RCC 7860 (cell line): ENCODE results near the gene THSD8.

Experiments
- DNase-seq: peaks from one replicate; pipeline ENCODE4 v3.0.0-alpha.2; 2015; ENCODE audit warnings: low spot score
- FAIRE-seq: peaks from 2 replicates; lab custom pipeline; 2012; peaks lifted over from hg19 to GRCh38; lab: Jason Lieb, UNC

Gene THSD8

DNA sequence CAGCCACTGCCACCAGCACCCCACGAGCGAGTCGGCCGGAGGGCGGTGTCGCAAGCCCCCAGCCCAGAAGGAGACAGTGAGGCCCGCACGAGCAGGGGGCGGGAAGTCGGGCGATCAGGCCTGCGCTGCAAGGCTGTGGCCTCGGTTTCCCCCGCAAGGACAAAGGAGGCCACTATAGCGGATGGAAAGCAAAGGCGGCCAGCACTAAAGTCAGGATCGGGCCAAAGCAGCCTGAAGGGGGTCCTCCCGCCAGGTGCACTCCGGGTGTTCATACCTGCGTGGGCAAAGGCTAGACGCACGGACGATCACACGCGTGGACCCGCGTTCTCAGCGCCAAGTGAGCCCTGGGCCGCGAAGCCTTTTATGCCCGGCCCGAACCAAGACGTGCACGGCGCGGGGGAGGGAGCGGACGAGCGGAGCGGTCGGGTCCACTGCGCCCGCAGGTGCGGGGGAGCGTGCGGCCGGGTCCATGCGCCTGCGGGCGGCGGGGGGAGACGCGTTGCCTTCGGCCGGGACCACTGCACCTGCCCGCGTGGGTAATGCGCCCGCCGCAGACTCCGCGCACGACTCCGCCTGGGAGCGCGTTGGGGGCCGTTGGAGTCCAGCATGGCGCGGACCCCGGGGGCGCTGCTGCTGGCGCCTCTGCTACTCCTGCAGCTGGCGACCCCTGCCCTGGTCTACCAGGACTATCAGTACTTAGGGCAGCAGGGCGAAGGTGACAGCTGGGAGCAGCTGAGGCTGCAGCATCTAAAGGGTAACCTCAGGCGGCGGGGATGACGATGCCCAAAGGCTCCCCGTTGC lies at the start of gene THSD8, which contains the start of gene PRDX2:
Gene THSD8, plus strand, starts transcription at position 604 of the 801 bp plus-strand sequence. Its CDS starts 3 bp downstream, at position 607.
Gene PRDX2, minus strand, starts transcription at position 335 of the 801 bp plus-strand sequence. CDS start 539 bp downstream, outside the sequence.
- no peak for FAIRE-seq
- no peak for DNase-seq

DNA sequence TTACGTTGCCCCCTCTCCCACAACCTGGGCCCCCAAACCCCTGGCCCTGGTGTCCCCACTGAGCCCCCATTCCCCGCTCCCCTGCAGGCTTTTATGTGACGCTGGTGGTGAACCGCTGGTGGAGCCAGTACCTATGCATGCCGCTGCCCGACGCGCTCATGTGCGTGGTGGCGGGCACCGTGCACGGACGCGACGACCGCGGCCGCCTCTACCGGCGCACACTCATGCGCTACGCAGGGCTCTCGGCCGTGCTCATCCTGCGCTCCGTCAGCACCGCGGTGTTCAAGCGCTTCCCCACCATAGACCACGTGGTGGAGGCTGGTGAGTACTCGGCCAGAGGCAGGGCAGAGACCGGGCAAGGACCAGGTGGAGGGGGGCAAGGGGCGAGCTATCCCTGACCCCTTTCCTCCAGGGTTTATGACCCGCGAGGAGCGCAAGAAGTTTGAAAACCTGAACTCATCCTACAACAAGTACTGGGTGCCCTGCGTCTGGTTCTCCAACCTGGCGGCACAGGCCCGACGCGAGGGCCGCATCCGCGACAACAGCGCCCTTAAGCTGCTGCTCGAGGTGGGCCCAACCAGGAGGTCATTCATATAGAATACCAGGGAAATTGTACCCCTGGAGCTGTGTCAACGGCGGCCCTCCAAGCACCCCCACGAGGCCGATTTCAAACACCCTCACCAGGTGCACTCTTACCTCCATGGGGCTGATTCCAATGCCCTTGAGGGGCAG lies 47.2 kb upstream of the THSD8 start:
- no peak for DNase-seq
- FAIRE-seq, result no peak

DNA sequence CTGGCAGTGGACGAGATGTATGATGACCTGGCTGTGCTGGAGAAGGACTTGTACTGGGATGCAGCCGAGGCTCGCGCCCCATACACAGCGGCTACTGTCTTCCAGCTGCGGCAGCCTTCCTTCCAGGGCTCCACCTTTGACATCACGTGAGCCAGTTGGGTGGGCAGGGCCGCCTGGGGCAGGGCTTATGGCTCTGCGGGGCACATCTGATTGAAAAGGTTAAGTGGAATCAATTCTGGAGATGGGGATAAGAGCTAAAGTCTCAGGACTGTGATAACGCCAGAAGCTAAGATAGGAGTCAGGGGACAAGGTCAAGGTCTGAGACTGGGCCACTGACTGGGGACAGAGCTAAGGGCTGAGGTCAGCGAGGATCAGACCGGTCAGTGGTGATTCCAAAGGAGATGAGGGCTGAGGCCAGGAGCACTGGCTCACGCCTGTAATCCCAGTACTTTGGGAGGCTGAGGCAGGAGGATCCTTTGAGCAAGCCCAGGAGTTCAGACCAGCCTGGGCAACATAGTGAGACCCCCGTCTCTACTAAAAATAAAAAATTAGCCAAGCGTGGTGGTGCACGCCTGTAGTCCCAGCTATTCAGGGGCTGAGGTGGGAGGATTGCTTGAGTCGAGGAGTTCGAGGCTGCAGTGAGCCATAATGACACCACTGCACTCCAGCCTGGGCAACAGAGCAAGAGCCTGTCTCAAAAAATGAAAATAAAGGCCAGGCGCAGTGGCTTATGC lies 45.6 kb upstream of the THSD8 start:
- FAIRE-seq (no peak), DNase-seq (no peak)

DNA sequence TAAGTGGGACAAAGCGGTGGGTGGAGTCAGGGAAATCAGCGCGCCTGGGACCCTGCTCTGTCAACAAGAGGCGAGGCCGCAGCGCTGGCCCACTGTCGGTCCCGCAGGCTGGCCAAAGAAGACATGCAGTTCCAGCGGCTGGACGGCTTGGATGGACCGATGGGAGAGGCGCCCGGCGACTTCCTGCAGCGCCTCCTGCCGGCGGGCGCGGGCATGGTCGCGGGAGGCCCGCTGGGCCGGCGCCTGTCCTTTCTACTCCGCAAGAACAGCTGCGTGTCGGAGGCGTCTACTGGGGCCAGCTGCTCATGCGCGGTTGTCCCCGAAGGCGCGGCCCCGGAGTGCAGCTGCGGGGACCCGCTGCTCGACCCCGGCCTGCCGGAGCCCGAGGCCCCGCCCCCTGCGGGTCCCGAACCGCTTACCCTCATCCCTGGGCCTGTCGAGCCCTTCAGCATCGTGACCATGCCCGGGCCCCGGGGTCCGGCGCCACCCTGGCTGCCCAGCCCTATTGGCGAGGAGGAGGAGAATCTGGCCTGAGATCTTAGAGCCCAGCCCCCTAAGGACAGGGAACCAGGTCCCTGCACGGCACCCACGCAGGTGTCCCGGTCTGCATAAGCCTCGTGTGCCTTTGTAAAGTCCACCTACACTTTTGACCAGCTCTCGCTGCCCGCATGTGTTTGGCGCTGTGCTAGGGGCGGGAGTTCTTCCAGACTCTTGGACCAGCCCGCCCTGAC lies 44.2 kb upstream of the THSD8 start:
- peak; percentile 36 for DNase-seq
- FAIRE-seq, result no peak

DNA sequence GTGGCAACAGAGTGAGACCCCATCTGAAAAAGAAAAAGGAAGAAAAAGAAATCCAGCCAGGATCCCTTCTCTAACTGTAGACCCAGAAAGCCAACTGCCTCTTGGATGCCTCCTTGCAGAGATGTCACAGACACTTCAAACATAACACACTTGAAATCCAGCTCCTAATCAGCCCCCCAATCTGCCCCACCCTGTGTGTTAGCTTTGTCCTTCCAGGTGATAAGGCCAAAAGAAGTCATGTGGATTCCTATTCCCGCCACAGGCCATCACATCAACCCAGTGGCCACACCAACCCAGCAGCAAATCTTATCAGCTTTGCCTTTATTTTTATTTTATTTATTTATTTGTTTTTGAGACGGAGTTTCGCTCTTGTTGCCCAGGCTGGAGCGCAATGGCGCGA lies 42.2 kb upstream of the THSD8 start:
- DNase-seq (no peak), FAIRE-seq (no peak)

DNA sequence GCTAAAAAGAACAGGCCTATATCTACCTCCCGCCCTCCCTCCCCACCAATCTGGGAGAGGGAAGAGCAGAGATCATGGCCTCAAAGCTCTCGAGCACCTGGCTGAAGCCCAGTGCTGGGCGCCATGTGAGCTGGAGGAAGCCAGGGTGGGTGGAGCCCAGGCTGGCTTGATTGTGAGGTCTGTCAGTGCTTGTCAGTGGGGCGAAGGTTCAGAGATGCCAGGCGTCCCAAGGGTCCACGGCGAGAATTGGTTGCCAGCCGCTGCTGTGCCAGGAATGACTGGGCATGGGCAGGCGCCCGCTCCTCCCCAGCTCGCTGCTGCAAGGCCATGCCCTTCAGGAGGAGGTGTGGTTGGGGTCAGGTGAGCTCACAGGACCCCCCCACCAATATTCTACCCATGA lies 38.8 kb upstream of the THSD8 start:
- DNase-seq (no peak), FAIRE-seq (no peak)

DNA sequence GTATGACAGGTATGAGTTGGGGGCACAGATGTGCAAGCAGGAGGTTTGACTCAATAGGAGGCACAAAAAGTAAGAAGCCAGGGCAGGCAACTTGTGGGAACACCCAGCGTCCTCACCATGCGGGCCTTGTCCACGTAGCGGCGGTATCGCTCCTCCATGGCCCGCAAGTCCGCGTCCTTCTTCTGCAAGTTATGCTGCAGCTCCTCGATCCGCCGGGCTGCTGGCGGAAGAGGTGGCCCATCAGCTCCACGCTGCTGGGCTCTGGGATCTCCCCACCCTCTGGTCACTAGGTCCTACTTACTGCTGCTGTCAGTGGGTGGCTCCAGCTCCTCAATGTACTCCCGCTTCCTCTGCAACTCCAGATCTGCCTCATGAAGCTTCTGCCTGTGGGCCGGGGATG lies 37.2 kb upstream of the THSD8 start:
- FAIRE-seq (no peak), DNase-seq (no peak)

DNA sequence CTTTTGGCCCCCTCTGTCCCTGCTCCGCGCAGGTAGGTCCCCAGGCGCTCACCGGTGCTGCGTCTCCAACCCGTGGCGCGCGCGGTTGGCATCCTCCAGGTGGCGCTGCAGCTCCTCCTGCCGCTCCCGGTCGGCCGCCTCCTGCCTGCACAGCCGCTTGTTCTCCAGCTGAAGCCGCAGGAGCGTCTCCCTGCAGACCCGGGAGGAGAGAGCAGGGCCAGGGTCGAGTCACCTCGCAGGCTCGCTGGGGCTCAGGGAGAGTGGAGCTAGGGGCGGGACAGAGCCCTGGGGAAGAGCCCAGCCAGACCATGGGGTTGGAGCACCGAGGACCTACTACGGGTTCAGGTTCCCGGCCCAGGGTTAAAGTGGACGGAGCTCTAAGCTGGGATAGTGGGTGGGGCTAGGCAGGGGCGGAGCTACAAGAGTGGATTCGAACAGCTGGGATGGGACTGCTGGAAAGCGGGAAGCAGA lies 35.8 kb upstream of the THSD8 start:
- no peak for DNase-seq

DNA sequence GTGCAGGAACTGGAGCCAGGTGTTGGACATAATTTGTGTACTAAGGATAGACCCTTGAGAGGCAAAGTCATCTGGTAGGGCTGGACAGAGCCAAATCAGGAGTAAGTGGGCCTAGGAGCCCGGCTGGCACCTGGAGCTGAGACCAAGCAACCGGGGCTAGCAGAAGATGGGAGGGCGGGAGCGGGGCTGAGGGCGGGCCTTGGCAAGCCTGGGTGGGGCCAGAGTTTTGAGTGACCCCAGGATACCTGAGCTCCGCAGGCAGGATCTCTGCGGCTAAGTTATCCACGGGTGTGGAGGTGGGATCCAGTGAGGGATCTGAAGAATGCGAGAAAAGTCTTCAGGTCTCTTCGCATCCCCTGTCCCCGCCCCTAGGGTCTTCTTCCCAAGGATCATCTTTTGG lies 34.7 kb upstream of the THSD8 start:
- no peak for DNase-seq
- no peak for FAIRE-seq

More for the DNA sequence above, 35.8 kb upstream of the THSD8 start:
- FAIRE-seq, result no peak

DNA sequence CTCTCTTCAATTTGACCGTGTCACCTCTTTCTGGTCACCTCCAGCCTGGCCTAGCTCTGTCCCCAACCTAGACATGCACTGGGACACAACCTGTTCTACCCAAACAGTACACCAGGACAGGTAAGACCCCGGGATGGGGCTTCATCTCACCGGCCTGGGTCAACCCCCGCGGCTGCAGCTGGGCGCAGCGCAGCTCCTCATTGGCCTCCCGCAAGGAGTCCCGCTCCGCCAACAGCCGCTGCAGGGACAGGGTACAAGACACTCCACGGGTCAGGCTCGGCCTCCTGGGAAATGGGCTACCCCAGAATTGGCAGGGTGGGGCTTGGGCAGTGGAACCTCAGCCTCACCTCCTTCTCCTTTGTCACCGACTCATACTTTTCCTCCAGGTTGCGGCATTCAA lies 34.2 kb upstream of the THSD8 start:
- DNase-seq (no peak), FAIRE-seq (no peak)

DNA sequence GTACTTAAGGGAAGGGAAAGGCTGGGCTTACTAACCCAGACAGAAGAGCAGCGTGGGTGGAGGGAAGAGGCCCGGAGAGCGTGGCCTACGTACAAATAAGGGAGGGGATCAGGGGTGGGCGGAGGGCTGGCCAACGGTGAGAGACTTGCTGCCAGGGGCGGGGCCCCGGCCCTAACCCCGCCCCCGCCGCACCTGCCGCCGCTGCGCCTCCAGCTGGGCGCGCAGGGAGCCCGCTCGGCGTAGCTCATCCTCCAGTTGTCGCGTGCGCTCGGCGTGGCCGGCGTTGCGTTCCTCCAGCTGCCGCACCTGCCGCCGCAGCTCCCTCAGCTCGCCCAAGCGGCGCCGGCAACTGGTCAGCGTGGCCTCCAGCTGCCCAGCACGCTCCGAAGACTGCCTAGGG lies 32.2 kb upstream of the THSD8 start:
- FAIRE-seq (no peak), DNase-seq (no peak)

DNA sequence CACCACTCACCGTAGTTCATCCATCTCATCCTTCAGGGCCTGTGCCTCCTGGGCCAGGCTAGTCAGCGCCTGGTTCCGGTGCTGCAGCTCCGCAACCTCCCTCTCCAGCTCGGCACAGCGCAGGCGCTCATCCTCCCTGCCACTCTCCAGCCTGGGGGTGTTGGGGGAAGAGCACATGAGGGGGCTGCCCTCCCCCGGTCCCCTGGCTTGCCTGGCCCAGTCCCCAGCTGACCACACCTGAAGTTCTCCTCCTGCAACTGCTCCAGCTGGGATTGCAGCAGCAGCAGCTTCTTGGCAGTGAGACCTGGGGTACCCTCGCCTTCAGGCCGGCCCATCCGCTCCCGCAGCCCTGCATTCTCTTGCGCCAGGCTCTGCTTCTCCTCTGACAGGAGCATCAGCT lies 30.9 kb upstream of the THSD8 start:
- FAIRE-seq (no peak), DNase-seq (no peak)

DNA sequence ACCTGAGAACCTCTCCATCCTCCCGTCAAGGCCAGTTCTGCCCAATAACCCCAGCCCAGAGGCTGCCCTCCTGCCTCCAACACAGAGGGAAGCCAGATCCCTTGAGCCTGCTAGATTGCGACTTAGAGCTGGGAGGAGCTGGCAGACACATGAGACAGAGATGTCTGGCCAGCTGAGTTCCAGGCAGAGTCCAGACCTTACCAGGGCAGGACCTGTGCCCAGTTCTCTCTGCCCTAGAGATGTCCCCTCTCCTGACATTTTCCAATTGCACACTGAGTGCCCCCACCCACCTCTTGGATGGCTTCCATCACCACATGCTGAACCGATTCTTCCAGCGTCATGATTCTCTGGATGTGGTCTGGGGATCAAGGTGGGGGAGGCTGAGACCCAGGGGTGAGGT lies 29.5 kb upstream of the THSD8 start:
- no peak for DNase-seq
- no peak for FAIRE-seq

DNA sequence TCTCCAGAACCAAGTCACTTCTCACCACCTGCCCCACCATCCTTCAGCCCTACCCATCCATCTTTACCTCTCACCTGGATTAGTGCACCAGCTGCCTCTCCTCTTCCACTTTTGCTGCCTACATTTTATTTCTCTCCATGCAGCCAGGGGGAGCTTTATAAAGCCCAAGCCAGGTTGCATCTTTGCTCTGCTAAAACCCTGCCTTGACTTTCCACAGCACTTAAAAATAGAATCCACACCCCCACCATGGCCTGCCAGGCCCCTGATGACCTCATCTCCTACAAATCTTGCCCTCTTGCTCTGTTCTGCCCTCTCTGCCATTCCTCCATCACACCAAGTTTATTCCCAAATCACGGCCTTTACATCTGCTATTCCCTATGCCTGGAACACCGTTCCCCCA lies 28.3 kb upstream of the THSD8 start:
- no peak for DNase-seq
- no peak for FAIRE-seq

DNA sequence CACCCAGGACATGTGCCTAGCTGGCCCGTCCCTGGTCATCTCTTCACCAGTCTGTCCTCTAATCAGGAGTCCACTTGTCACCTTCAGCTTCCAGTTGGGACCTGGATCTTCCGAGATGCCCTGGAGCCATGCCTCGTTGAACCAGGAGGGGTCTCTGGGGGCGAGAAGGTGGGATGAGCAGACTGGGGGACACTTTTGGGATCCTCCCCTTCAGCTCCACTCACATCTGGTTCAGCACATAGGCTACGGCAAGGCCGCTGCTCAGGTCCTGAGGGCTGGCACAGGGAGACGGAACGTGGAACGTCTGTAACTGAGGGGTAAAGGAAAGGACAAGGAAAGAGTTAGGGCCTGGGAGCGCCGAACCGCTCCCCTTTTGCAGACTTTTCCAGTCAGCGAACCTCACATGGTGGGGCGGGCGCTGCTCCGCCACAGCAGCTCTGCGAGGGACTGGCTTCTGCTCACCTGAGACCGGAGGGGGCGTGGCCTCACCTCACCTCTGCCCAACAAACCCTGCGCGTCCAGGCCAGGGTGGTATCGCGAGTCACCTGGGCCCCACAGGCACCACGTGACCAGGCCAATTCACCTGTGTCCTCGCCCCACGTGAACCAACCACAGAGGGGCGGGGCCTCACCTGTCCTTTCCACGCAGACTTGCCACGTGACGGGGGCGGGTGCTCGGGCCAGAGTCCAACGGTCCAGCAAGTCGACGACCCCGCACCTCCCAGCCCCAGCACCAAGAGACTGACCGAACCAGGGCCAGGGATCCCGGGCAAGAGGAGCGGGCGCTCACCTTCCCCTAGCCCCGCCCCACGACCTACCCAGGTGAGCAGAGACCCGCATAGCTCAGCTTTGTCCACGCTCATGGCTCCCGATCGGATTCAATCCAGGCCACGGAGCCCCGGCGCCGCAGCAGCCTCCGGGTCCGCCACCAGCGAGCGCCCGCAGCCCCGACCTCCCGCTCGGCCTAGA lies 27.0 kb upstream of the THSD8 start, which contains the start of gene HOOK2:
Gene HOOK2, minus strand, starts transcription at position 965 of the 968 bp plus-strand sequence. Its CDS starts 103 bp downstream, at position 862.
- no peak for FAIRE-seq
- no peak for DNase-seq

DNA sequence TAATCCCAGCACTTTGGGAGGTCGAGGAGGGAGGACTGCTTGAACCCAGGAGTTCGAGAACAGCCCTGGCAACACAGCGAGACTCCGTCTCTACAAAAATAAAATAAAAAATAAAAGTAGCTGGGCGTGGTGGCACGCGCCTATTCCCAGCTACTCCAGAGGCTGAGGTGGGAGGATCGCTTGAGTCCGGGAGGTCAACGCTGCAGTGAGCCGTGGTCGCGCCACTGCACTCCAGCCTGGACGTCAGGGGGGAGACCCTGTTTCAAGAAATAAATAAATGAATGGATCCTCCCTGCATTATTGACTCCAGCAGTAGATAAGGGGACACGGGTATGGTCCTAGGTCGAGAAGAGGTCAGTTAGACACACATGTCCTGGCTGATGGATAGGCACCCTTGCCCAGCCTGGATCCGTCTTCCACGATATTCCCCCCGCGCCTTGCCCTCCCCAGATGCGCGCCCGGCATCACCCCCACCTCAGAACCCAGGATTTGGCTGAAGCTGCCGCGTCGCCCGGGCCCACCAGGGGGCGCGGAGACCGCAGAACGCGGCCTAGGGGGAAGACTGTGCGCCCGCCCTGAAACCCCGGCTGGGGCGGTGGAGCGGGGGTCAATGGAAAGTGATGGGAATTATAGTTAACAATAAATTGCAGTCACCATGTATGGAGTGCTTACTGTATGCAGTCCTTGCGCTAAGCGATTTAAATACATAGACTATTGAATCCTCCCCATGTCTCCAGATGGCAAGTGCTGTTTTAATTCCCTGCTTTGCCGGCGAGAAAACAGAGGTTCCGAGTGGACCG lies 24.5 kb upstream of the THSD8 start:
- FAIRE-seq (no peak), DNase-seq (peak; percentile 59)

DNA sequence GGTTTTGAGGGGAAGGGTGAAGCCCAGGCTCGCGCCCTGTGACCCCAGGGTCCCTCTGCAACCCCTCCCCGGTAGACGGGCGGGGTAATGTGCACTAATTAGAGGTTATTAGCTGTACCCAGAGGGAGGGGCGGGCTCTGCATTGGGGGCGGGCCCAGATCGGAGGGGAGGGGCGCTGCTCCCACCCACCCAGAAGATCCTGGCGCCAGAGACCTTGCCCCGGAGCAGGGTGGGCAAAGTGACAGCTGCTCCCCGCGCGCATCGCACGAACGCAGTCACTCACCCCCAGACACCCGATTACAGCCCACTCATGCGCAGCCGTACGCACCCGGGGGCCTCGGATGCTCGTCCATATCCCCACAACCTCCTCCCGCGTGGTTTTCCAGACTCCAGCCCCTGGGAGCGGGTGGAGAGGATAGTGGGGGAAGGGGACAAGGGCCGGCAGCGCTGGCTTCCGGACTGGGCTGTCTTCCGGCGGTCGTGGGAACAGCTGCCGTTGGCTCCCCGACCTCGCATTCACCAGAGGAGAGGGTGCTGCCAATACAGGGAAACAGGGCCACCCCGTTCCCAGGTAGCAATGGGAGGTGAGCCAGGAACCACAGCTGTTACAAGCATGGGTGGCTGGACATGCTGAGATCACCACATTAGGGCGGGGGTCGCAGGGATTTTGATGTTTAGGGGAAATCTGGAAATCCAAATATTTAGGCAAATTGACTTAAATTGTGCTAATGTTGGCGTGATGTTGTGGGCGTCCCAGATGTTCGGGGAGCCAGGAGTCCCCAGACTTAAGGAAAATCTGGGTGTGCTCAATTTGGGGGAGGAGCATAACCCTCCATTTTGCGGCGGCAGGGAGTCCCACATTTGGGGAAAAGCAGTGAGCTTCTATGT lies 23.6 kb upstream of the THSD8 start:
- DNase-seq (peak; percentile 51), FAIRE-seq (no peak)

DNA sequence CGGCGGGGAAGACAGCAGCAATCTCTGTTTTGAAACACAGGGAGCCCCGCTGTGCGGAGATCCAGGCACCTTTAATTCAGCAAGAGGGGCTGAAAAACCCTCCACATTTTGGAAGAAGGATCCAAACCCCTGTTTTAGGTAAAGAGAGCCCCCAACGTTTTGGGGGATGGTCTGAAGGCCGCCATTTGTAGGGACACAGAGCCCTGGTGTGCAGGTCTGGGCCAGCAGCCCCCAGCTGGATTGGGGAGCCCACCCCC lies 23.0 kb upstream of the THSD8 start:
- DNase-seq (no peak), FAIRE-seq (no peak)
